NB4 (cell line): ENCODE results near the gene GPR35.

Source experiments
- DNase-seq: peaks from one replicate; pipeline ENCODE4 v3.0.0; 2010; ENCODE audit warnings: low read depth
- H3K4me3 ChIP-seq: one replicate; pipeline ENCODE4 v1.5.1; 2011; ENCODE audit warnings: mild to moderate bottlenecking, low read depth, low read length, moderate library complexity
- CTCF ChIP-seq: IDR thresholded peaks from one replicate; pipeline ENCODE4 v1.5.1; 2012; ENCODE audit warnings: low read depth, low read length
- MAX ChIP-seq: IDR thresholded peaks from 2 replicates; pipeline ENCODE4 v1.6.1; 2011; ENCODE audit warnings: low read depth, low read length
- MYC ChIP-seq: IDR thresholded peaks from 2 replicates; pipeline ENCODE4 v1.6.1; 2011; ENCODE audit warnings: low read depth, low read length
- POLR2A ChIP-seq: IDR thresholded peaks from 2 replicates; pipeline ENCODE4 v1.6.1; 2011; ENCODE audit warnings: mild to moderate bottlenecking; ENCODE audit not compliant: insufficient read length; ENCODE audit errors: extremely low read depth

Gene GPR35

GRCh38 chr2:240648155-240648649 lies 22.9 kb downstream of the GPR35 start:
- no peak overlapping the region for H3K4me3 ChIP-seq
- no peak for DNase-seq
- no peak for TF ChIP-seq MAX
- TF ChIP-seq POLR2A, result no peak
- no peak for TF ChIP-seq MYC
- no peak for TF ChIP-seq CTCF

GRCh38 chr2:240648650-240649275 lies 23.5 kb downstream of the GPR35 start:
- H3K4me3 ChIP-seq, result no peak overlapping the region
- no peak for TF ChIP-seq CTCF
- TF ChIP-seq MYC, result no peak
- no peak for TF ChIP-seq MAX
- TF ChIP-seq POLR2A, result no peak
- no peak for DNase-seq

GRCh38 chr2:240649331-240649730 lies 24.1 kb downstream of the GPR35 start:
- DNase-seq, result no peak
- H3K4me3 ChIP-seq, result no peak overlapping the region
- TF ChIP-seq POLR2A (no peak), MYC (no peak), MAX (no peak), CTCF (no peak)

- no peak overlapping the region for H3K4me3 ChIP-seq
- TF ChIP-seq POLR2A (no peak), CTCF (no peak), MYC (no peak), MAX (no peak)
- DNase-seq, result no peak
Observed at GRCh38 chr2:240650254-240650965, 25.1 kb downstream of the GPR35 start.

- TF ChIP-seq MAX (no peak), CTCF (no peak), POLR2A (no peak), MYC (no peak)
- H3K4me3 ChIP-seq, result no peak overlapping the region
Observed at GRCh38 chr2:240651185-240651584, 25.9 kb downstream of the GPR35 start.

More at GRCh38 chr2:240651185-240651584, 25.9 kb downstream of the GPR35 start:
- DNase-seq, result no peak
